Gastrocnemius medialis (tissue), 4 donors: Measurements from ENCODE around the gene CSF1.

Experiments used
- CTCF ChIP-seq, 5 experiments: fragments of 450-650 bp in 3 of 5; fragments of 200-600 bp in 2 of 5; sonication (generic) in 2 of 5; IDR thresholded peaks in 4 of 5; conservative IDR thresholded peaks in 1 of 5; 1 replicate in 4 of 5; 2 replicates in 1 of 5; pipeline ENCODE4 v1.5.1; 2016 to 2019; ENCODE audit warnings: antibody characterized with exemption in 5 of 5, mild to moderate bottlenecking in 3 of 5, moderate library complexity in 3 of 5
- POLR2A ChIP-seq, 2 donors: fragments of 450-650 bp; IDR thresholded peaks; one replicate each; pipeline ENCODE4 v1.6.1; 2017; ENCODE audit warnings: antibody characterized with exemption in 2 of 2, mild to moderate bottlenecking in 2 of 2, moderate library complexity in 2 of 2

GRCh38 chr1:109930252-109930993, 19.8 kb downstream of the CSF1 start:
- TF ChIP-seq CTCF (IDR thresholded peaks at IDR 0.05 in 4 of 5, conservative IDR thresholded peaks at IDR 0.05 in 1 of 5) (no peak), POLR2A (IDR thresholded peaks at IDR 0.05) (no peak)
